ENCODE measurements around the gene SDSL. TPM values are rescaled to one million over a fixed set of nuclear protein-coding genes. Genes with fewer than 3 reads are reported as not detected.

Gene SDSL
- total RNA-seq, 2 experiments from 2014 or later, result not detected

DNA sequence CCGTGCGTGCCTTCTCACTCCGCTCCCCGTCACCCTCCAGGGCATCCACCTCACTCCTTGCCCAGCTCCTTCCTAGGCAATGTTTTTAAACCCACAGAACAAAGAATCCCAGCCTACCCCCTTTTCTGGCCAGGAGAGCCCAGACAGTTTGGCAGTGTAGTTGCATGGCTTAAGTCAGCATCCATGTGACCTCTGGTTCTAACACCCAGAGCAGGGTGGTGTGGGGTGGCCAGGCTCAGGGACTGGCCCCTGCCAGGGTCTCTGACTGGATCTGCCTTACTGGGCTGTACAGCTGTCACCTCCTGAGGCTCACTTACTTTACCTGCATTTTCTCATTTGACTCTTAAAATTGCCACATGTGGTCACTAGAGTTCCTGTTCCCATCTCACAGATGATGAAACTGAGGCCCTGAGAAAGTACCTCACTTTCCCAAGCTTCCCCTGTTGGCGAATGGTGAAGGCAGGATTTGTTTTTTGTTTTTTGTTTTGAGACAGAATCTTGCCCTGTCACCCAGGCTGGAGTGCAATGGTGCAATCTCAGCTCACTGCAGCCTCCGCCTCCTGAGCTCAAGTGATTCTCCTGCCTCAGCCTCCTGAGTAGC, 36.8 kb upstream of the SDSL start:
- no peak for DNase-seq (ENCODE audit: low spot score)
- intact Hi-C loops (cut with micrococcal nuclease; ENCODE audit: unreplicated experiment), result no loop called here
- Histone ChIP-seq H3K9me2 (ENCODE audit: insufficient read depth, low read length) (no peaks in the 10 kb centered on the region), H3K4me3 (ENCODE audit: low read depth, low read length, poor library complexity, severe bottlenecking) (no peak overlapping the region), H3K4me1 (ENCODE audit: insufficient read depth, low read length, poor library complexity, severe bottlenecking) (no peaks in the 10 kb centered on the region), H3K36me3 (ENCODE audit: insufficient read depth, low read length) (peaks cover 20% of the 10 kb centered on the region; the same call in 1 of the 2 replicates), H3K27ac (ENCODE audit: low read depth, low read length, poor library complexity, severe bottlenecking) (no peak overlapping the region), H3K79me2 (ENCODE audit: insufficient read depth, low read depth, low read length) (no peaks in the 10 kb centered on the region), H2AFZ (ENCODE audit: low read length) (no peak overlapping the region), H3K4me2 (ENCODE audit: low read length) (no peak overlapping the region), H3K9me3 (ENCODE audit: low read length) (no peaks in the 10 kb centered on the region), H4K20me1 (ENCODE audit: insufficient read depth, low read length) (no peaks in the 10 kb centered on the region)
- CTCF ChIA-PET (ENCODE audit: unreplicated experiment), result no interaction called here
- BruUV-seq (replicated peaks), result no TSS peak
- TF ChIP-seq EZH2phosphoT487 (IDR thresholded peaks at IDR 0.05; ENCODE audit: borderline replicate concordance, low read depth, low read length), result no peak
- TF ChIP-seq, protein P1, sequence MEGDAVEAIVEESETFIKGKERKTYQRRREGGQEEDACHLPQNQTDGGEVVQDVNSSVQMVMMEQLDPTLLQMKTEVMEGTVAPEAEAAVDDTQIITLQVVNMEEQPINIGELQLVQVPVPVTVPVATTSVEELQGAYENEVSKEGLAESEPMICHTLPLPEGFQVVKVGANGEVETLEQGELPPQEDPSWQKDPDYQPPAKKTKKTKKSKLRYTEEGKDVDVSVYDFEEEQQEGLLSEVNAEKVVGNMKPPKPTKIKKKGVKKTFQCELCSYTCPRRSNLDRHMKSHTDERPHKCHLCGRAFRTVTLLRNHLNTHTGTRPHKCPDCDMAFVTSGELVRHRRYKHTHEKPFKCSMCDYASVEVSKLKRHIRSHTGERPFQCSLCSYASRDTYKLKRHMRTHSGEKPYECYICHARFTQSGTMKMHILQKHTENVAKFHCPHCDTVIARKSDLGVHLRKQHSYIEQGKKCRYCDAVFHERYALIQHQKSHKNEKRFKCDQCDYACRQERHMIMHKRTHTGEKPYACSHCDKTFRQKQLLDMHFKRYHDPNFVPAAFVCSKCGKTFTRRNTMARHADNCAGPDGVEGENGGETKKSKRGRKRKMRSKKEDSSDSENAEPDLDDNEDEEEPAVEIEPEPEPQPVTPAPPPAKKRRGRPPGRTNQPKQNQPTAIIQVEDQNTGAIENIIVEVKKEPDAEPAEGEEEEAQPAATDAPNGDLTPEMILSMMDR (conservative IDR thresholded peaks at IDR 0.05; ENCODE audit: low read length), result no peak
- POLR2A ChIA-PET, result interaction anchor here (0.7 kb wide), 1 partner anchor 28 kb away, joined by 3 read pairs; no protein-coding TSS in a partner anchor

DNA sequence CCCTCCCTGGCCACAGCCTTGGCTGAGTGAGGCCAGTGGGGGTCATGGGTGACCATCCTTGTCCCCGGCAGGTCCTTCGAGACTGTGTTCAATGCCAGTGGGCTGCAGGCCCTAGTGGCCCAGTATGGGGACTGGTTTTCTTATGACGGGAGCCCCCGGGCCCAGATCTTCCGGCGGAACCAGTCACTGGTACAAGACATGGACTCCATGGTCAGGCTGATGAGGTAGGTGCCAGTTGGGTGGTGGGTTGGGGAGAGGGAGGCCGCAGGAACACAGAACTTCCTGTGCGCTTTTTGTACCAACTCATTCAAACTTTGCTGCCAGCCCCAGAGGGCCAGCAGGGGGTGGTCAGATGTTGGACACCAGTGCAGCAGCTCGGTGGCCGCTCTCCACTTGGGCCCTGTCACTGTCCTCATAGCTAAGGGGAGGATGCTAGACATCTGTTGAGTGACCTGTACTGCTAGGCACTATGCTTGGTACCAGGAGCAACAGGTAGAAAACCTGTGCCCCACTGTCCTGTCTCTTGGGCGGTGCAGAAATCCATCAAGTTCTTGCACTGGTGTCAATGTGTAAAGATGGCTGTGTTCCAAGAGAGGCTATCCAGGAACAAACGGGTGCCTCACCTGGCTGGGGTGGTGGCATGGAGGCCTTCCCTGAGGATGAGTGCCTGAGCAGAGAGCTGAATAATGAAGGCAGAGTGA, 35.2 kb upstream of the SDSL start:
- POLR2A ChIA-PET, result no interaction called here
- Histone ChIP-seq H3K9me3 (ENCODE audit: low read length) (no peaks in the 10 kb centered on the region), H3K4me2 (ENCODE audit: low read length) (no peak overlapping the region), H2AFZ (ENCODE audit: low read length) (no peak overlapping the region), H3K36me3 (ENCODE audit: insufficient read depth, low read length) (peaks cover 15% of the 10 kb centered on the region; the same call in 1 of the 2 replicates), H3K4me1 (ENCODE audit: insufficient read depth, low read length, poor library complexity, severe bottlenecking) (no peaks in the 10 kb centered on the region), H3K79me2 (ENCODE audit: insufficient read depth, low read depth, low read length) (no peaks in the 10 kb centered on the region), H4K20me1 (ENCODE audit: insufficient read depth, low read length) (no peaks in the 10 kb centered on the region), H3K9me2 (ENCODE audit: insufficient read depth, low read length) (no peaks in the 10 kb centered on the region), H3K27ac (ENCODE audit: low read depth, low read length, poor library complexity, severe bottlenecking) (no peak overlapping the region), H3K4me3 (ENCODE audit: low read depth, low read length, poor library complexity, severe bottlenecking) (no peak overlapping the region)
- intact Hi-C loops (cut with micrococcal nuclease; ENCODE audit: unreplicated experiment), result no loop called here
- no peak for TF ChIP-seq EZH2phosphoT487 (IDR thresholded peaks at IDR 0.05; ENCODE audit: borderline replicate concordance, low read depth, low read length)
- DNase-seq (ENCODE audit: low spot score), result no peak
- CTCF ChIA-PET (ENCODE audit: unreplicated experiment), result no interaction called here
- no TSS peak for BruUV-seq (replicated peaks)

DNA sequence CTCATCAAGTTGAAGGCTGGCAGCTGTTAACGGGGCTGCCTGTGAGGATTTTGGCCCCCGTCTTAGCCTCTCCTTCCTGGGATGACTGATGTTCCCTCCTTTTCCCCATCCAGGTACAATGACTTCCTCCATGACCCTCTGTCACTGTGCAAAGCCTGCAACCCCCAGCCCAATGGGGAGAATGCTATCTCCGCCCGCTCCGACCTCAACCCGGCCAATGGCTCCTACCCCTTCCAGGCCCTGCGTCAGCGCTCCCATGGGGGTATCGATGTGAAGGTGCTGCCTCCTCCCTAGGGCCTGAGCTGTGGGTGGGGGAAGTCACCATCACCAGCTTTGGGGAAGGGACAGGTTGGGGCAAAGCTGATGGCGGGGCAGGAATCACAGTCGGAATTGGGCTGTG, 34.5 kb upstream of the SDSL start:
- H3K36me3 ChIP-seq (ENCODE audit: insufficient read depth, low read length), result peaks cover 15% of the 10 kb centered on the region; the same call in 1 of the 2 replicates
- BruUV-seq (replicated peaks), result no TSS peak
- ChIA-PET POLR2A (no interaction called here), CTCF (ENCODE audit: unreplicated experiment) (no interaction called here)
- H3K4me1 ChIP-seq (ENCODE audit: insufficient read depth, low read length, poor library complexity, severe bottlenecking), result no peaks in the 10 kb centered on the region
- no peak overlapping the region for H3K4me2 ChIP-seq (ENCODE audit: low read length)
- H3K27ac ChIP-seq (ENCODE audit: low read depth, low read length, poor library complexity, severe bottlenecking), result no peak overlapping the region
- no peak overlapping the region for H2AFZ ChIP-seq (ENCODE audit: low read length)
- no peaks in the 10 kb centered on the region for H3K9me3 ChIP-seq (ENCODE audit: low read length)
- TF ChIP-seq EZH2phosphoT487 (IDR thresholded peaks at IDR 0.05; ENCODE audit: borderline replicate concordance, low read depth, low read length), result no peak
- TF ChIP-seq, protein P1 (conservative IDR thresholded peaks at IDR 0.05; ENCODE audit: low read length), result no peak
- intact Hi-C loops (cut with micrococcal nuclease; ENCODE audit: unreplicated experiment), result no loop called here
- H4K20me1 ChIP-seq (ENCODE audit: insufficient read depth, low read length), result no peaks in the 10 kb centered on the region
- no peaks in the 10 kb centered on the region for H3K9me2 ChIP-seq (ENCODE audit: insufficient read depth, low read length)
- DNase-seq (ENCODE audit: low spot score), result no peak
- no peak overlapping the region for H3K4me3 ChIP-seq (ENCODE audit: low read depth, low read length, poor library complexity, severe bottlenecking)
- no peaks in the 10 kb centered on the region for H3K79me2 ChIP-seq (ENCODE audit: insufficient read depth, low read depth, low read length)
